ENCODE measurements around the gene ATF3.

Gene ATF3

GRCh38 chr1:212666116-212666775 lies 57.7 kb downstream of the ATF3 start:
- 0 out of 2 replicates have a peak, but pooled peaks cover 4% of the 10 kb centered on the region for H3K4me1 ChIP-seq (ENCODE audit: control insufficient read depth, insufficient read depth, low read length)
- H3K36me3 ChIP-seq (ENCODE audit: control insufficient read depth in 2 of 2, insufficient read depth in 1 of 2, low read length in 2 of 2) = no peaks in the 10 kb centered on the region
- no peaks in the 10 kb centered on the region for H3K9me3 ChIP-seq (ENCODE audit: control insufficient read depth, insufficient read depth, low read depth, low read length)
- ChIA-PET POLR2A (interaction anchor here (0.6 to 3.1 kb wide), 2 partner anchors 52 to 58 kb away, joined by 5 to 12 read pairs; partner anchors contain the start of gene ATF3), CTCF (interaction anchor here (0.7 to 2.8 kb wide), 22 partner anchors 8 to 404 kb away, joined by 3 to 18 read pairs (median 6); no protein-coding TSS in a partner anchor)
- H3K27ac ChIP-seq (ENCODE audit: extremely low read depth, low read depth, low read length) = no peak overlapping the region
- TF ChIP-seq KLF8 (tag by site-specific recombination; IDR thresholded peaks at IDR 0.05) (no peak), ZNF391 (tag by site-specific recombination; IDR thresholded peaks at IDR 0.05; ENCODE audit: borderline replicate concordance, low read depth) (no peak), ZNF701 (tag by site-specific recombination; IDR thresholded peaks at IDR 0.05) (no peak), ZNF121 (tag by site-specific recombination; IDR thresholded peaks at IDR 0.05) (no peak), ZNF37A (tag by site-specific recombination; IDR thresholded peaks at IDR 0.05) (no peak), MZF1 (tag by site-specific recombination; IDR thresholded peaks at IDR 0.05; ENCODE audit: borderline replicate concordance) (no peak), MYNN (tag by site-specific recombination; IDR thresholded peaks at IDR 0.05; ENCODE audit: borderline replicate concordance) (no peak), ZBTB10 (tag by site-specific recombination; IDR thresholded peaks at IDR 0.05) (no peak), ZNF843 (tag by site-specific recombination; IDR thresholded peaks at IDR 0.05) (no peak)
- no peak overlapping the region for H3K4me3 ChIP-seq (ENCODE audit: low read depth, low read length)

DNA sequence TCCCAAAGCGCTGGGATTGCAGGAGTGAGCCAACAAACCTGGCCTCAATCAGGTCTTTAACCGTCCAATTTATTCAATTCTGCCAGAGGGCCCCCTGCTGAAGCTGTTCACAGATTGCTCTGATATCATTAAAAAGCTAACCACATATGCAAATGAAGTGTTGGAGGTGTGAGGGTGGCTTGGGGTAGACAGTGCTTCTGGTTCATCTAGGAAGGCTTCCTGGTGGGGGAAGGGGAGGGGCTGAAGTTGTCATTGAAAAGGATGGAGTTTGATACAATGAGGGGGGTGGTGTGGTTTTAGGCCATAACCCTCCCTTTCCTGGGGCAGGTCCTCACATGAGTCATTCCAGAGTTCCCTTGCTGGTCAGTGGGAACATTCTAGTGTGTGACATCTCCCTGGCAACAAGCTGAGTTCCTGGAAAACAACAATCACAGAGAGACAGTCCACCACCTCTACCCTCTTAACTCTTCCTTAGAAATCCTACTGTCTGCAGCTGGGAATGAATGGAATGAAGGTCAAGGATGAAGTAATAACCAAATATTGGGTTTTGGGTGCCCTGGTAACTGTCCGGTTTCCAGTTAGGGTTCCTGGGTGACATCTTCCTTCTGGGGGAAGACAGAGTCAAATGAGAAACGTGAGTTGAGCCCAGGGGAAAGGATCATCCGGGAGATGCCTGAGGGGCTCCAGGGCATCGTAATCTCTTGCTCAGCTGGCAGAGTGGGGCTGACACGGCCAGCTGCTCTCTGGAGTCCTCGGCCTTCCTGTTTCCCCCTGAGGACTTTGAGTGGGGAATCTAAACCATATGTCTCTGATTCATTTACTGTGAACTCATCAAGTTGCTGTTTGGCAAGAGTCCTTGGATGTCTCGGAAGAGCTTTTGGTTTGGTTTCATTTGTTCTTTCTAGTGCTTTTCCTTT lies 58.9 kb downstream of the ATF3 start:
- Histone ChIP-seq H3K4me3 (ENCODE audit: low read depth, low read length) (no peak overlapping the region), H3K9me3 (ENCODE audit: control insufficient read depth, insufficient read depth, low read depth, low read length) (no peaks in the 10 kb centered on the region), H3K4me1 (ENCODE audit: control insufficient read depth, insufficient read depth, low read length) (peaks cover 11% of the 10 kb centered on the region; the same call in 1 of the 2 replicates), H3K27ac (ENCODE audit: extremely low read depth, low read depth, low read length) (no peak overlapping the region), H3K36me3 (ENCODE audit: control insufficient read depth in 2 of 2, insufficient read depth in 1 of 2, low read length in 2 of 2) (no peaks in the 10 kb centered on the region)
- CTCF ChIA-PET = interaction anchor here (0.6 to 2.8 kb wide), 17 partner anchors 10 to 403 kb away, joined by 3 to 16 read pairs (median 4); no protein-coding TSS in a partner anchor
- POLR2A ChIA-PET = interaction anchor here (3.1 kb wide), 1 partner anchor 59 kb away, joined by 12 read pairs; the partner anchor contains the start of gene ATF3
- TF ChIP-seq ZNF214 (tag by site-specific recombination; IDR thresholded peaks at IDR 0.05; ENCODE audit: borderline replicate concordance) (no peak), SALL2 (tag by site-specific recombination; IDR thresholded peaks at IDR 0.05; ENCODE audit: borderline replicate concordance) (no peak), BCL6B (tag by site-specific recombination; IDR thresholded peaks at IDR 0.05) (peak; percentile 69), ZNF274 (IDR thresholded peaks at IDR 0.05; ENCODE audit: low read length) (no peak), ZNF274 (tag by site-specific recombination; IDR thresholded peaks at IDR 0.05; ENCODE audit: borderline replicate concordance) (no peak), ZNF558 (tag by site-specific recombination; IDR thresholded peaks at IDR 0.05) (no peak), ZNF76 (tag by site-specific recombination; IDR thresholded peaks at IDR 0.05; ENCODE audit: borderline replicate concordance, low read depth) (no peak), ZNF138 (tag by site-specific recombination; IDR thresholded peaks at IDR 0.05; ENCODE audit: borderline replicate concordance) (no peak), ZNF830 (tag by site-specific recombination; IDR thresholded peaks at IDR 0.05; ENCODE audit: low read depth) (no peak), ZNF350 (tag by site-specific recombination; IDR thresholded peaks at IDR 0.05) (no peak), ZNF488 (tag by site-specific recombination; IDR thresholded peaks at IDR 0.05) (no peak)
- TF ChIP-seq, protein P1, sequence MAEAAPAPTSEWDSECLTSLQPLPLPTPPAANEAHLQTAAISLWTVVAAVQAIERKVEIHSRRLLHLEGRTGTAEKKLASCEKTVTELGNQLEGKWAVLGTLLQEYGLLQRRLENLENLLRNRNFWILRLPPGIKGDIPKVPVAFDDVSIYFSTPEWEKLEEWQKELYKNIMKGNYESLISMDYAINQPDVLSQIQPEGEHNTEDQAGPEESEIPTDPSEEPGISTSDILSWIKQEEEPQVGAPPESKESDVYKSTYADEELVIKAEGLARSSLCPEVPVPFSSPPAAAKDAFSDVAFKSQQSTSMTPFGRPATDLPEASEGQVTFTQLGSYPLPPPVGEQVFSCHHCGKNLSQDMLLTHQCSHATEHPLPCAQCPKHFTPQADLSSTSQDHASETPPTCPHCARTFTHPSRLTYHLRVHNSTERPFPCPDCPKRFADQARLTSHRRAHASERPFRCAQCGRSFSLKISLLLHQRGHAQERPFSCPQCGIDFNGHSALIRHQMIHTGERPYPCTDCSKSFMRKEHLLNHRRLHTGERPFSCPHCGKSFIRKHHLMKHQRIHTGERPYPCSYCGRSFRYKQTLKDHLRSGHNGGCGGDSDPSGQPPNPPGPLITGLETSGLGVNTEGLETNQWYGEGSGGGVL (tag by site-specific recombination; IDR thresholded peaks at IDR 0.05) = peak; percentile 82

Data from HEK293 (cell line).